HG02588 (cell line): ENCODE measurements around the gene FXYD4.
A peak's percentile ranks its signal among the peaks of the same experiment; 100 is the strongest.

ENCODE experiments used
- ATAC-seq: cut with Tn5 transposase; IDR thresholded peaks from one replicate; pipeline ENCODE4 v1.9.1; 2021; ENCODE audit warnings: mild to moderate bottlenecking, moderate library complexity; ENCODE audit not compliant: unreplicated experiment

FXYD4 gene

GRCh38 chr10:43343126-43343525, 28.3 kb upstream of the FXYD4 start:
- ATAC-seq, result no peak

GRCh38 chr10:43344051-43344450, 27.4 kb upstream of the FXYD4 start:
- ATAC-seq, result no peak

GRCh38 chr10:43347997-43348396, 23.4 kb upstream of the FXYD4 start:
- no peak for ATAC-seq

GRCh38 chr10:43348511-43349312, 22.7 kb upstream of the FXYD4 start:
- ATAC-seq, result peak; percentile 98

- no peak for ATAC-seq
Measured at GRCh38 chr10:43350156-43350555, 21.3 kb upstream of the FXYD4 start.

GRCh38 chr10:43350686-43351085, 20.8 kb upstream of the FXYD4 start:
- no peak for ATAC-seq

GRCh38 chr10:43351301-43351700, 20.1 kb upstream of the FXYD4 start:
- no peak for ATAC-seq

GRCh38 chr10:43352951-43353350, 18.5 kb upstream of the FXYD4 start:
- ATAC-seq, result no peak

GRCh38 chr10:43353495-43354329, 17.7 kb upstream of the FXYD4 start:
- no peak for ATAC-seq

- no peak for ATAC-seq
Measured at GRCh38 chr10:43354330-43354635, 17.2 kb upstream of the FXYD4 start.

GRCh38 chr10:43354879-43355380, 16.5 kb upstream of the FXYD4 start:
- ATAC-seq, result no peak

GRCh38 chr10:43355749-43356371, 15.6 kb upstream of the FXYD4 start:
- no peak for ATAC-seq

- no peak for ATAC-seq
Measured at GRCh38 chr10:43360086-43360485, 11.3 kb upstream of the FXYD4 start.

- no peak for ATAC-seq
Measured at GRCh38 chr10:43361547-43362190, 9.8 kb upstream of the FXYD4 start.

- ATAC-seq, result peak; percentile 98
Measured at GRCh38 chr10:43362191-43362839, 9.1 kb upstream of the FXYD4 start.

- ATAC-seq, result no peak
Measured at GRCh38 chr10:43365001-43365400, 6.4 kb upstream of the FXYD4 start.

- no peak for ATAC-seq
Measured at GRCh38 chr10:43369921-43370320, 1.5 kb upstream of the FXYD4 start.

- no peak for ATAC-seq
Measured at GRCh38 chr10:43370671-43371215, 693 bp upstream of the FXYD4 start.

GRCh38 chr10:43372765-43373361, 1.4 kb downstream of the FXYD4 start:
- no peak for ATAC-seq

GRCh38 chr10:43373461-43373860, 2.0 kb downstream of the FXYD4 start:
- ATAC-seq, result no peak
